Neural progenitor cell (in vitro differentiated cells): Measurements from ENCODE around the gene DMP1. TPM values are rescaled to one million over a fixed set of nuclear protein-coding genes. Genes with fewer than 3 reads are reported as not detected.

Source experiments
- DNase-seq: peaks from one replicate; pipeline ENCODE4 v3.0.0-alpha.2; 2016; ENCODE audit warnings: low spot score
- H2AFZ ChIP-seq: fragments of 200-600 bp; sonication (generic); replicated peaks from 2 replicates; pipeline ENCODE4 v1.6.1; 2016; ENCODE audit warnings: antibody characterized with exemption
- H3F3A ChIP-seq: fragments of 200-600 bp; sonication (generic); 2 replicates; pipeline ENCODE4 v1.6.1; 2016; ENCODE audit warnings: antibody characterized with exemption, low read depth
- H3K27ac ChIP-seq: fragments of 200-600 bp; sonication (generic); 2 replicates; pipeline ENCODE4 v1.5.1; 2016; ENCODE audit warnings: mild to moderate bottlenecking
- H3K27me3 ChIP-seq: fragments of 200-600 bp; sonication (generic); 2 replicates; pipeline ENCODE4 v1.6.1; 2016; ENCODE audit warnings: mild to moderate bottlenecking, moderate library complexity
- H3K36me3 ChIP-seq: fragments of 200-600 bp; sonication (generic); 2 replicates; pipeline ENCODE4 v1.5.1; 2016
- H3K4me1 ChIP-seq: fragments of 200-600 bp; sonication (generic); 2 replicates; pipeline ENCODE4 v1.6.1; 2016; ENCODE audit warnings: mixed run types
- H3K4me2 ChIP-seq: fragments of 200-600 bp; sonication (generic); 2 replicates; pipeline ENCODE4 v1.6.1; 2016
- H3K4me3 ChIP-seq: fragments of 200-600 bp; sonication (generic); 2 replicates; pipeline ENCODE4 v1.5.1; 2016
- H3K79me2 ChIP-seq: fragments of 200-600 bp; sonication (generic); 2 replicates; pipeline ENCODE4 v1.6.1; 2016; ENCODE audit warnings: low read depth
- H3K9ac ChIP-seq: fragments of 200-600 bp; sonication (generic); 2 replicates; pipeline ENCODE4 v1.6.1; 2016
- H3K9me3 ChIP-seq: fragments of 200-600 bp; sonication (generic); 2 replicates; pipeline ENCODE4 v1.5.1; 2016; ENCODE audit warnings: low read depth
- H4K20me1 ChIP-seq: fragments of 200-600 bp; sonication (generic); 2 replicates; pipeline ENCODE4 v1.6.1; 2016; ENCODE audit warnings: low read depth
- H3K27ac Mint-ChIP-seq: 3 replicates; pipeline ENCODE4 v1.8.0; 2021; ENCODE audit warnings: mixed read lengths
- H3K27me3 Mint-ChIP-seq: 2 replicates; pipeline ENCODE4 v1.8.0; 2022; ENCODE audit warnings: low read depth, mild to moderate bottlenecking, inconsistent platforms, moderate library complexity, mixed read lengths; ENCODE audit not compliant: insufficient read depth
- H3K36me3 Mint-ChIP-seq: 3 replicates; pipeline ENCODE4 v1.8.0; 2021; ENCODE audit warnings: mixed read lengths
- H3K4me1 Mint-ChIP-seq: 3 replicates; pipeline ENCODE4 v1.8.0; 2021; ENCODE audit warnings: mixed read lengths
- H3K4me3 Mint-ChIP-seq: 3 replicates; pipeline ENCODE4 v1.8.0; 2021; ENCODE audit warnings: mild to moderate bottlenecking, moderate library complexity, mixed read lengths
- H3K9me3 Mint-ChIP-seq: 3 replicates; pipeline ENCODE4 v1.8.0; 2020; ENCODE audit warnings: mixed read lengths
- EZH2 ChIP-seq: fragments of 200-600 bp; sonication (generic); IDR thresholded peaks from 2 replicates; pipeline ENCODE4 v1.6.1; 2017; ENCODE audit warnings: antibody characterized with exemption, mild to moderate bottlenecking, moderate library complexity
- EZH2phosphoT487 ChIP-seq: fragments of 200-600 bp; sonication (generic); IDR thresholded peaks from 2 replicates; pipeline ENCODE4 v1.6.1; 2017; ENCODE audit warnings: antibody characterized with exemption
- total RNA-seq: library from RNA; depleted of rRNA; stranded (reverse); fragments of >200 nt; gene quantifications from 2 replicates; pipeline ENCODE4 v1.2.3, GENCODE V29; 2015; ENCODE audit warnings: low replicate concordance
- TF ChIP-seq, protein P1 (sequence below): fragments of 200-600 bp; sonication (generic); IDR thresholded peaks from 2 replicates; pipeline ENCODE4 v1.5.1; 2017; ENCODE audit warnings: antibody characterized with exemption, mild to moderate bottlenecking

Gene DMP1
- total RNA-seq, 1 donor from 2014 or later = not detected

DNA sequence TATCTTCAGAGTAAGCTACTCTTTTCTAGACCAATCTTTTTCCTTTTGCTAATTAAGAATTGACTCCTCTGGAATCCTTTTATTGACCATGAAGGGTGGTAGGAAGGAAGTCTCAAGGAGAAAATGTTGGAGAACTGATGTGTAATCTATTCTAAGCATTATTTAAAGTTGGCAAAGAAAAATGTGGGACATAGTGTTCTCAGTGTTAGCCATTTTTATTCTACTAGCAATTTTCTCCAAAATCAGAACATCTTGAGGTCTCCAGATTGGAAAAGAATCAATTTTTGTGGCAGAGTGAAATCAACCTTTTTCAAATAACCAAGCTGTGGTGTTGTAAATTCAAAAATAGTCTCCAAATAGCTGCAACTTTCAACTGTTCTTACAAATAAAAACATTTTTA, 18.4 kb upstream of the DMP1 start:
- no peak overlapping the region for H2AFZ ChIP-seq
- no peak overlapping the region for H3K27ac ChIP-seq

DNA sequence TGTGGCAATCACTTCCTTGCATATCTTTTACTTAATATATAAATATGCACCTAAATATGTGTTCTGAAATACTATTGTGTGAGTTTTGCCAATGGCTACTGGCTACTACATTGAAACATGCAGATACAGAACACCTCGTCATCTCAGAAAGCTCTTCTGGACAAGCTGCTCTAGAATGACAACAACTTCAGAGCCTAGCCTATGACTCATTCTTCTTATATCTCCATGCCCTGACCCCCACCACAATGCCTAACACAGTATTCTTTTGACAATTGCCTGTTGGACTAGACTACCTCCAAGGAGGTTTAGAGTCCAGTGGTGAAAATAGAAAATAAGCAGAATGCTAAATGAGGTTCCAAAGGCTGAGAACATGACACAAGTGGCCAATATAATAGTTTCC, 17.6 kb upstream of the DMP1 start:
- no peak overlapping the region for H3K4me2 ChIP-seq
- no peaks in the 10 kb centered on the region for H3K9me3 ChIP-seq
- no peaks in the 10 kb centered on the region for H3K36me3 ChIP-seq
- TF ChIP-seq EZH2 (no peak), EZH2phosphoT487 (no peak)
- TF ChIP-seq, protein P1, sequence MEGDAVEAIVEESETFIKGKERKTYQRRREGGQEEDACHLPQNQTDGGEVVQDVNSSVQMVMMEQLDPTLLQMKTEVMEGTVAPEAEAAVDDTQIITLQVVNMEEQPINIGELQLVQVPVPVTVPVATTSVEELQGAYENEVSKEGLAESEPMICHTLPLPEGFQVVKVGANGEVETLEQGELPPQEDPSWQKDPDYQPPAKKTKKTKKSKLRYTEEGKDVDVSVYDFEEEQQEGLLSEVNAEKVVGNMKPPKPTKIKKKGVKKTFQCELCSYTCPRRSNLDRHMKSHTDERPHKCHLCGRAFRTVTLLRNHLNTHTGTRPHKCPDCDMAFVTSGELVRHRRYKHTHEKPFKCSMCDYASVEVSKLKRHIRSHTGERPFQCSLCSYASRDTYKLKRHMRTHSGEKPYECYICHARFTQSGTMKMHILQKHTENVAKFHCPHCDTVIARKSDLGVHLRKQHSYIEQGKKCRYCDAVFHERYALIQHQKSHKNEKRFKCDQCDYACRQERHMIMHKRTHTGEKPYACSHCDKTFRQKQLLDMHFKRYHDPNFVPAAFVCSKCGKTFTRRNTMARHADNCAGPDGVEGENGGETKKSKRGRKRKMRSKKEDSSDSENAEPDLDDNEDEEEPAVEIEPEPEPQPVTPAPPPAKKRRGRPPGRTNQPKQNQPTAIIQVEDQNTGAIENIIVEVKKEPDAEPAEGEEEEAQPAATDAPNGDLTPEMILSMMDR = no peak
- H3K27me3 ChIP-seq = no peaks in the 10 kb centered on the region
- H3K4me1 Mint-ChIP-seq = peaks cover 8% of the 10 kb centered on the region
- no peak overlapping the region for H3K9ac ChIP-seq
- peaks cover 3% of the 10 kb centered on the region for H3K27me3 Mint-ChIP-seq
- H4K20me1 ChIP-seq = no peaks in the 10 kb centered on the region
- H3K79me2 ChIP-seq = no peaks in the 10 kb centered on the region
- no peaks in the 10 kb centered on the region for H3K4me1 ChIP-seq
- no peak overlapping the region for H3K27ac ChIP-seq
- no peak overlapping the region for H3K4me3 ChIP-seq
- H3K36me3 Mint-ChIP-seq = no peaks in the 10 kb centered on the region
- no peak for DNase-seq
- no peaks in the 10 kb centered on the region for H3F3A ChIP-seq
- H3K4me3 Mint-ChIP-seq = no peak overlapping the region
- no peak overlapping the region for H2AFZ ChIP-seq
- H3K27ac Mint-ChIP-seq = no peak overlapping the region
- H3K9me3 Mint-ChIP-seq = no peaks in the 10 kb centered on the region

More for the DNA sequence above, 18.4 kb upstream of the DMP1 start:
- Mint-ChIP-seq H3K9me3 (no peaks in the 10 kb centered on the region), H3K27me3 (peaks cover 3% of the 10 kb centered on the region), H3K4me1 (peaks cover 8% of the 10 kb centered on the region), H3K4me3 (no peak overlapping the region), H3K27ac (no peak overlapping the region), H3K36me3 (no peaks in the 10 kb centered on the region)
- H3K9me3 ChIP-seq = no peaks in the 10 kb centered on the region
- DNase-seq = no peak
- H4K20me1 ChIP-seq = no peaks in the 10 kb centered on the region
- H3K4me1 ChIP-seq = no peaks in the 10 kb centered on the region
- no peaks in the 10 kb centered on the region for H3K79me2 ChIP-seq
- no peaks in the 10 kb centered on the region for H3K36me3 ChIP-seq
- H3F3A ChIP-seq = no peaks in the 10 kb centered on the region
- H3K4me3 ChIP-seq = no peak overlapping the region
- no peak overlapping the region for H3K9ac ChIP-seq
- no peak for TF ChIP-seq EZH2
- no peak overlapping the region for H3K4me2 ChIP-seq
- no peaks in the 10 kb centered on the region for H3K27me3 ChIP-seq

DNA sequence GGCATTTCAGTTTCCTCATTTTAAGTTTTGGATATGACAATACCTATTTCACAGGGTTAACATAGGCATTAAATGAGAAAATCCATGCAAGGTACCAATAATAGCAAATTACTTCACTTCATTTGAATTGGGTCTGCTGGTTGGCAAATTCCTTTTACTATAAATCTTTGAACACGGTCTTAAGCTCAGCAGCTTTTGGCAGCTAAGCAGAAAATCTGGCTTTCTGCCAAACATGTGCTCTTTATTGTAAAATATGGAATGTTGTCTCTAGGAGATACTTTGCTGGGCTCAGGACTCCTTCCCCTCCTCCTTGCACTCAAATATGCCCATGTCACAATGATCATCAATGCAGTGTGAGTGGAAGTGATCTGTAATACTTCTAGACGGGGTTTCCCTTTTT, 16.8 kb upstream of the DMP1 start:
- H3K4me1 Mint-ChIP-seq = peaks cover 8% of the 10 kb centered on the region
- H4K20me1 ChIP-seq = no peaks in the 10 kb centered on the region
- no peaks in the 10 kb centered on the region for H3K36me3 ChIP-seq
- H3K36me3 Mint-ChIP-seq = no peaks in the 10 kb centered on the region
- no peak overlapping the region for H3K4me3 ChIP-seq
- no peaks in the 10 kb centered on the region for H3K4me1 ChIP-seq
- TF ChIP-seq EZH2 = no peak
- no peak overlapping the region for H3K27ac ChIP-seq
- H3F3A ChIP-seq = no peaks in the 10 kb centered on the region
- H3K4me3 Mint-ChIP-seq = no peak overlapping the region
- H2AFZ ChIP-seq = no peak overlapping the region
- H3K27me3 ChIP-seq = no peaks in the 10 kb centered on the region
- no peaks in the 10 kb centered on the region for H3K9me3 ChIP-seq
- no peak overlapping the region for H3K9ac ChIP-seq
- peaks cover 3% of the 10 kb centered on the region for H3K27me3 Mint-ChIP-seq
- H3K27ac Mint-ChIP-seq = no peak overlapping the region
- H3K9me3 Mint-ChIP-seq = peaks cover 1% of the 10 kb centered on the region
- H3K4me2 ChIP-seq = no peak overlapping the region
- no peaks in the 10 kb centered on the region for H3K79me2 ChIP-seq
- no peak for DNase-seq

DNA sequence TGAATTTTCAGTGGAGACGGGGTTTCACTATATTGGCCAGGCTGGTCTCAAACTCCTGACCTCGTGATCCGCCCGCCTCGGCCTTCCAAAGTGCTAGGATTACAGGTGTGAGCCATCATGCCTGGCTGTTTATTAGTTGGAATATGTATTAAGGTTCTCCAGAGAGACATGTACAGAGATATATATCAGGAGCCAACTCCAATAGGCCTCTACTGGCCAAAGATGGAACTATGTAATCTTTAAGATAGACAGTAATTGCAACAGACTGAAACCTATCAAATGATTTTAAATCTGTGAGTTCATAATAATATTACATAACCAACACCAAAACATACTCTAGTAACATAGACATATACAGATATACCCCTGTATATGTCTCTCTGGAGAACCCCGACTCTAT, 5.8 kb upstream of the DMP1 start:
- H3K36me3 ChIP-seq = no peaks in the 10 kb centered on the region
- no peak overlapping the region for H2AFZ ChIP-seq
- no peak for TF ChIP-seq EZH2phosphoT487
- TF ChIP-seq, protein P1 = peak; percentile 10
- TF ChIP-seq EZH2 = no peak
- no peaks in the 10 kb centered on the region for H3K27me3 ChIP-seq
- Mint-ChIP-seq H3K4me1 (no peaks in the 10 kb centered on the region), H3K4me3 (no peak overlapping the region), H3K36me3 (no peaks in the 10 kb centered on the region), H3K9me3 (peaks cover 8% of the 10 kb centered on the region), H3K27ac (no peak overlapping the region), H3K27me3 (no peaks in the 10 kb centered on the region)
- H3K4me3 ChIP-seq = no peak overlapping the region
- no peak overlapping the region for H3K9ac ChIP-seq
- DNase-seq = no peak
- H3K79me2 ChIP-seq = no peaks in the 10 kb centered on the region
- H3K4me1 ChIP-seq = no peaks in the 10 kb centered on the region
- no peak overlapping the region for H3K27ac ChIP-seq
- H3K9me3 ChIP-seq = no peaks in the 10 kb centered on the region
- H3K4me2 ChIP-seq = no peak overlapping the region
- H4K20me1 ChIP-seq = no peaks in the 10 kb centered on the region
- H3F3A ChIP-seq = no peaks in the 10 kb centered on the region
